Activated naive CD8-positive, alpha-beta T cell treated with anti-CD3 and anti-CD28 coated beads, Interleukin-2, amount 10 ng/mL, durations not matched to agents 7 days and 5 days (primary cell): Measurements from ENCODE around the gene PCED1B. TPM values are rescaled to one million over a fixed set of nuclear protein-coding genes. Genes with fewer than 3 reads are reported as not detected.
"Not testable (repeated sequence)": the region's sequence is repeated elsewhere in the genome, so short reads cannot be mapped to it uniquely, and the experiment has no call there.

ENCODE experiments used
- ATAC-seq: fragments of 150-1000 bp; cut with Tn5 transposase; one replicate; pipeline ENCODE4 v1.10.0; 2021; ENCODE audit warnings: low read depth, moderate library complexity
- POLR2A ChIA-PET: fragments of 350-600 bp; sonication (Branson Sonifier 250); formaldehyde crosslinking; loops from one replicate; lab custom pipeline; 2021; ENCODE audit warnings: antibody characterized with exemption; lab: Charles Lee
- DNase-seq: peaks from one replicate; pipeline ENCODE4 v3.0.0; 2021
- H3K27ac Mint-ChIP-seq: one replicate; pipeline ENCODE4 v1.8.0; 2022; ENCODE audit warnings: mild to moderate bottlenecking, mixed read lengths
- H3K27me3 Mint-ChIP-seq: one replicate; pipeline ENCODE4 v1.8.0; 2022; ENCODE audit warnings: mild to moderate bottlenecking, moderate library complexity, mixed read lengths
- H3K36me3 Mint-ChIP-seq: one replicate; pipeline ENCODE4 v1.8.0; 2021; ENCODE audit warnings: mild to moderate bottlenecking, mixed read lengths
- H3K4me1 Mint-ChIP-seq: one replicate; pipeline ENCODE4 v1.8.0; 2021; ENCODE audit warnings: mixed read lengths
- H3K4me3 Mint-ChIP-seq: one replicate; pipeline ENCODE4 v1.8.0; 2022; ENCODE audit warnings: mild to moderate bottlenecking, moderate library complexity, mixed read lengths
- H3K9me3 Mint-ChIP-seq: one replicate; pipeline ENCODE4 v1.8.0; 2021; ENCODE audit warnings: mixed read lengths
- total RNA-seq, 2 experiments: library from RNA; stranded (reverse); gene quantifications; one replicate each; pipeline ENCODE4 v1.2.3, GENCODE V29; 2021

The PCED1B gene
- total RNA-seq, 2 experiments from 2014 or later = 102 to 104 TPM

GRCh38 chr12:47156167-47156736, 76.8 kb downstream of the PCED1B start:
- POLR2A ChIA-PET = no interaction called here
- Mint-ChIP-seq H3K4me1 (peaks cover 13% of the 10 kb centered on the region), H3K36me3 (peaks cover 47% of the 10 kb centered on the region), H3K27ac (no peak overlapping the region), H3K27me3 (no peaks in the 10 kb centered on the region), H3K9me3 (peaks cover 19% of the 10 kb centered on the region), H3K4me3 (no peak overlapping the region)
- DNase-seq = no peak
- ATAC-seq = no peak

GRCh38 chr12:47158792-47159191, 79.4 kb downstream of the PCED1B start:
- H3K4me3 Mint-ChIP-seq = no peak overlapping the region
- H3K27ac Mint-ChIP-seq = no peak overlapping the region
- no peak for ATAC-seq
- H3K27me3 Mint-ChIP-seq = no peaks in the 10 kb centered on the region
- peaks cover 15% of the 10 kb centered on the region for H3K4me1 Mint-ChIP-seq
- POLR2A ChIA-PET = no interaction called here
- H3K36me3 Mint-ChIP-seq = peaks cover 60% of the 10 kb centered on the region
- DNase-seq = no peak
- H3K9me3 Mint-ChIP-seq = peaks cover 15% of the 10 kb centered on the region

- POLR2A ChIA-PET = no interaction called here
- no peak overlapping the region for H3K4me3 Mint-ChIP-seq
- DNase-seq (no peak), ATAC-seq (no peak)
- H3K36me3 Mint-ChIP-seq = peaks cover 66% of the 10 kb centered on the region
- no peak overlapping the region for H3K27ac Mint-ChIP-seq
- H3K9me3 Mint-ChIP-seq = peaks cover 15% of the 10 kb centered on the region
- H3K4me1 Mint-ChIP-seq = peaks cover 15% of the 10 kb centered on the region
- no peaks in the 10 kb centered on the region for H3K27me3 Mint-ChIP-seq
These were observed 79.9 kb downstream of the PCED1B start for GRCh38 chr12:47159348-47159747.

DNA sequence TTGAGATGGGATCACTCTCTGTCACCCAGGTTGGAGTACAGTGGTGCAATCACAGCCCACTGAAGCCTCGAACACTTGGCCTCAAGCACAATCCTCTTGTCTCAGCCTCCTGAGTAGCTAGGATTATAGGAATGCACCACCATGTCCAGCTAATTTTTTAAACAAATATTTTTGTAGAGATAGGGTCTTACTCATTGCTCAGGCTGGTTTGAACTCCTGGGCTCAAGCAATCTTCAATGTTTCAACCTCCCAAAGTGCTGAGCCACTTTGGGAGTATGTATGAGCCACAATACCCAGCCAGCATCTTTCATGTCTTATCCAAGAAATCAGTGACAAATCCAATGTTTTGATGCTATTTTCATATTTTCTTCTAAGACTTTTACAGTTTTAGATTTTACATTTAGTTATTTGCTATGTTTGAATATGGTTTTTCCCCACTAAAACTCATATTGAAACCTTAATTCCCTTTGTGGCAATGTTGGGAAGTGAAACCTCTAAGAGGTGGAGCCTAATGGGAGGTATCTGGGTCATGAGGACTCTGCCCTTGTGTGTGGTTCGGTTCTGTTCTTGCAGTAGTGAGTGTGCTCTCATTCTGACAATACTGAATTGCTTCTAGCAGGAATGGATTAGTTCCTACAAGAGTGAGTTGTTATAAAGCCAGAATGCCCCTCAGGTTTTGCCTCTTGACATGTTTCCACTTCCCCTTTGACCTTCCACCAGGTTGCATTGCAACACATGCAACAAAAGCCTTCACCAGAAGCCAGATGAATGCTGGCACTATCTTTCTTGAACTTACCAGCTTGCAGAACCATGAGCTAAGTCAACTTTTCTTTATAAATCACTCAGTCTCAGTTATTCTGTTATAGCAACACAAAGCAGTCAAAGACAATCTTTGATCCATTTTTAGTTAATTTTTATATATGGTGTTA, 81.2 kb downstream of the PCED1B start:
- H3K36me3 Mint-ChIP-seq = peaks cover 66% of the 10 kb centered on the region
- H3K27me3 Mint-ChIP-seq = no peaks in the 10 kb centered on the region
- POLR2A ChIA-PET = no interaction called here
- H3K4me3 Mint-ChIP-seq = no peak overlapping the region
- peaks cover 13% of the 10 kb centered on the region for H3K4me1 Mint-ChIP-seq
- no peak for ATAC-seq
- DNase-seq = no peak
- no peak overlapping the region for H3K27ac Mint-ChIP-seq
- peaks cover 15% of the 10 kb centered on the region for H3K9me3 Mint-ChIP-seq

GRCh38 chr12:47164116-47164515, 84.7 kb downstream of the PCED1B start:
- POLR2A ChIA-PET = no interaction called here

DNA sequence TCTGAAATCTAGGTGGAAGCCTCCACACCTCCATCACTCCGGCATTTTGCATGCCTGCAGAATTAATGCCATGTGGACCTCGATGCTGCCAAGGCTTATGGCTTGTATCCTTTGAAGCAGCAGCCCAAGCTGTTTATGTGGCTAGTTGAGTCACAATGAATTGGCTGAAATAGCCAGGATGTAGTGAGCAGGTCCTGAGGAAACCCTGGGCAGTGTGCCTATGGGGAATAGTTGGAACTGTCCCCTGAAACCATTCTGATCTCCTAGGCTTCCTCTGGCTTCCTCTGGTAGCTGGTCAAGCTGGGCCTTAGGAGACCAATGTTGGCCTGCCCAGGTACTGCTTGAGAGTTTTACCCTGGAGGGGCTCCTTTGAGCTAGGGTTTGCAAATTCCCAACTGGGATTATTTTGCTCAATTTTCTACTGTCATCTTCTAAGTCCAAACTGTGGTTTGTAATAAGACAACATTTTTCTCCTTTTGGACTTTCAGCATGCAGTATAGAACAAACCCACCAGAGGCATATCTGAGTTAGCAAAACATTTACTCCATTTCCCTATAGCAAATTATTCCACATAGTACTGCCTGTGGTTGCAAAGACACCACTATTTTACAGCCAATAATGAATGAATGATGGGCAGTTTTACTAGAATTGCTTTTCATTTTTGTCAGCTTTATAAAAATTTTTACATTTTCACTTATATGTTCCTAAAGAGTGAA, 85.5 kb downstream of the PCED1B start:
- Mint-ChIP-seq H3K9me3 (peaks cover 8% of the 10 kb centered on the region), H3K4me3 (no peak overlapping the region), H3K4me1 (peaks cover 8% of the 10 kb centered on the region), H3K27me3 (no peaks in the 10 kb centered on the region), H3K36me3 (peaks cover 68% of the 10 kb centered on the region), H3K27ac (no peak overlapping the region)
- POLR2A ChIA-PET = no interaction called here
- no peak for DNase-seq
- no peak for ATAC-seq

More at GRCh38 chr12:47164116-47164515, 84.7 kb downstream of the PCED1B start:
- Mint-ChIP-seq H3K9me3 (peaks cover 11% of the 10 kb centered on the region), H3K27me3 (no peaks in the 10 kb centered on the region), H3K27ac (no peak overlapping the region), H3K36me3 (peaks cover 71% of the 10 kb centered on the region), H3K4me3 (no peak overlapping the region), H3K4me1 (peaks cover 8% of the 10 kb centered on the region)
- ATAC-seq (no peak), DNase-seq (no peak)

DNA sequence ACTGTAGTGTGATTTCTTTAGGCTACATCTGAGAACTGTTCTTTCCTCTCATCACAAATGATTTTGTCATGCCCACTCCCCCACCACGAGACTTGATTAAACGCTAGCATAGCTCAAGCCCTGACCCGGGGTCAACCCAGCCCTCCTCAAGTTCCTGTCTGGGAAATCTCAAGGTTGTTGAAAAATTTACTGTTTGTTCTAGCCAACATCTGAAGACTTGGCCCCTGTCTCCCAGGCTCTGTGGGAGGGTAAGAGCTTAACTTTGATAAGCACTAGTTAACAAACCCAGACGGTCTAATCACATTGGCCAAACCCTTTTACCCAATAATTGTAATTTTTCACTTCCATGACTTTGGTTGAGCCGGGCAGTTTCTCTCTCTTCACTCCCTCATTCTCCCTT, 86.5 kb downstream of the PCED1B start:
- no peak for ATAC-seq
- peaks cover 4% of the 10 kb centered on the region for H3K4me1 Mint-ChIP-seq
- H3K27me3 Mint-ChIP-seq = no peaks in the 10 kb centered on the region
- peaks cover 67% of the 10 kb centered on the region for H3K36me3 Mint-ChIP-seq
- DNase-seq = no peak
- peaks cover 7% of the 10 kb centered on the region for H3K9me3 Mint-ChIP-seq
- no peak overlapping the region for H3K4me3 Mint-ChIP-seq
- H3K27ac Mint-ChIP-seq = no peak overlapping the region
- POLR2A ChIA-PET = interaction anchor here (1.0 kb wide), 1 partner anchor 56 kb away, joined by 3 read pairs; no protein-coding TSS in a partner anchor

DNA sequence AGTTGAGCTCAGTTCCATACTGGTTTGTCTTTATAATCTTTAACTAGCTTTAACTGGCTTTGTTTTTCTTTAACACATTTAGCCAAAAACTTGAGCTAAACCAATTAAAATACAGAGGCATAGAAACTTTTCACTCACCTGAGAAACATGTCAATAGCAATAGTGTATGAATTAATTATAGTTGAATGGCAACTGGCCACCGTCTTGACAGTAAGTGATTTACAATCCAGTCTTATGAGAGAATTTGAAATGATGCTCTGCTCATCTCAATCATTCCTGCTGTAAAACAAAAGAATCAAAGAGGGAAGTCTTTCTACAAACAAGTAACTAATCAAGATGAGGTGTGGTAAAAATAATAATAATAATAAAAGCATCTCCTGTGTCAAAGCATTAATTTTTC, 86.9 kb downstream of the PCED1B start:
- POLR2A ChIA-PET = interaction anchor here (0.5 to 1.0 kb wide), 2 partner anchors 56 to 74 kb away, joined by 3 to 4 read pairs; no protein-coding TSS in a partner anchor
- Mint-ChIP-seq H3K27me3 (no peaks in the 10 kb centered on the region), H3K4me1 (peaks cover 4% of the 10 kb centered on the region), H3K4me3 (no peak overlapping the region), H3K36me3 (peaks cover 66% of the 10 kb centered on the region), H3K9me3 (peaks cover 8% of the 10 kb centered on the region), H3K27ac (no peak overlapping the region)
- no peak for ATAC-seq
- no peak for DNase-seq

GRCh38 chr12:47170281-47170680, 90.9 kb downstream of the PCED1B start:
- H3K9me3 Mint-ChIP-seq = peaks cover 12% of the 10 kb centered on the region
- DNase-seq, H3K4me1 Mint-ChIP-seq, H3K4me3 Mint-ChIP-seq, H3K27me3 Mint-ChIP-seq, ATAC-seq, POLR2A ChIA-PET, H3K27ac Mint-ChIP-seq: not testable (repeated sequence)
- peaks cover 63% of the 10 kb centered on the region for H3K36me3 Mint-ChIP-seq

GRCh38 chr12:47178014-47178413, 98.6 kb downstream of the PCED1B start:
- no peak overlapping the region for H3K4me3 Mint-ChIP-seq
- H3K27me3 Mint-ChIP-seq = no peaks in the 10 kb centered on the region
- POLR2A ChIA-PET = no interaction called here
- peak overlapping the region; percentile 21 for H3K27ac Mint-ChIP-seq
- ATAC-seq (no peak), DNase-seq (no peak)
- H3K9me3 Mint-ChIP-seq = peaks cover 4% of the 10 kb centered on the region
- H3K36me3 Mint-ChIP-seq = peaks cover 46% of the 10 kb centered on the region
- peaks cover 4% of the 10 kb centered on the region for H3K4me1 Mint-ChIP-seq

GRCh38 chr12:47182164-47182938, 102.9 kb downstream of the PCED1B start:
- Mint-ChIP-seq H3K36me3 (peaks cover 44% of the 10 kb centered on the region), H3K4me1 (peaks cover 10% of the 10 kb centered on the region)
- not testable (repeated sequence) for DNase-seq, ATAC-seq, H3K27ac Mint-ChIP-seq, H3K27me3 Mint-ChIP-seq, H3K4me3 Mint-ChIP-seq, H3K9me3 Mint-ChIP-seq
- POLR2A ChIA-PET = interaction anchor here (0.6 kb wide), 1 partner anchor 25 kb away, joined by 3 read pairs; no protein-coding TSS in a partner anchor

DNA sequence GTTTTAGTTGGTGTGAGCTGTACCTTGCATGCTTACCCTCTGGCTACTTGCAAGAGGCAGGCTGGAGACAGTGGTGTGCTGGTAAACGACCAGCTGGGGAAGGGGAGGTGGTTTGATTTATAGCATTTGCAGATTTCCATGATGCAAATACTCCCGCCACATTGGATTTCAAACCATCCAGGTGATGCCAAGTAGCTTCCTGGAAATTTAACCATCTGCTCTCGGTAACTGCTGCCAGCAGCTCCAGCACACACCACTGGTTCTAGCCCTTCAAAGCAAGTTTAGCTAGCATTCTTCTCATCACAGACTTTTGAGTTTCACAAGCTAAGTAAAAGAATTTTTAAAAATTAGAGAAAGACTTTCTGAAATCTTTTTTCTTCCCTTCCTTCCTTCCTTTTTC, 104.8 kb downstream of the PCED1B start:
- Mint-ChIP-seq H3K27ac (no peak overlapping the region), H3K36me3 (peaks cover 44% of the 10 kb centered on the region), H3K4me3 (no peak overlapping the region), H3K4me1 (peaks cover 13% of the 10 kb centered on the region), H3K9me3 (peaks cover 4% of the 10 kb centered on the region), H3K27me3 (no peaks in the 10 kb centered on the region)
- no peak for DNase-seq
- no peak for ATAC-seq
- POLR2A ChIA-PET = no interaction called here

GRCh38 chr12:47184813-47185212, 105.4 kb downstream of the PCED1B start:
- H3K4me3 Mint-ChIP-seq = no peak overlapping the region
- ATAC-seq (no peak), DNase-seq (no peak)
- H3K36me3 Mint-ChIP-seq = peaks cover 47% of the 10 kb centered on the region
- POLR2A ChIA-PET = no interaction called here
- H3K4me1 Mint-ChIP-seq = peaks cover 17% of the 10 kb centered on the region
- no peaks in the 10 kb centered on the region for H3K27me3 Mint-ChIP-seq
- no peak overlapping the region for H3K27ac Mint-ChIP-seq
- peaks cover 4% of the 10 kb centered on the region for H3K9me3 Mint-ChIP-seq
